Measurements from ENCODE around the gene PAEP. TPM values are rescaled to one million over a fixed set of nuclear protein-coding genes. Genes with fewer than 3 reads are reported as not detected.
"Not testable (repeated sequence)": the region's sequence is repeated elsewhere in the genome, so short reads cannot be mapped to it uniquely, and the experiment has no call there.

PAEP gene
- total RNA-seq, 3 donors from 2014 or later (not counting 1 experiment from before 2014, with no cell fraction given) = not detected

GRCh38 chr9:135513351-135513846 lies 48.2 kb upstream of the PAEP start:
- peaks cover 4 to 5% of the 10 kb centered on the region in 2 donors for H3K9me3 Mint-ChIP-seq
- H3K27ac ChIP-seq (ENCODE audit: low read length) = no peak overlapping the region
- peaks cover 10% of the 10 kb centered on the region for H3K36me3 Mint-ChIP-seq
- peaks cover 0 to 4% of the 10 kb centered on the region in 2 donors for H3K4me1 Mint-ChIP-seq
- peaks cover 2 to 7% of the 10 kb centered on the region in 2 donors for H3K27me3 Mint-ChIP-seq (ENCODE audit: low read depth in 2 of 2)
- no peak overlapping the region for H3K27ac Mint-ChIP-seq
- no peak overlapping the region for H3K4me3 ChIP-seq (ENCODE audit: low read length)
- no peaks in the 10 kb centered on the region for H3K9me3 ChIP-seq (ENCODE audit: control insufficient read depth, insufficient read depth, low read length)
- intact Hi-C loops (cut with micrococcal nuclease) = no loop called here
- no peaks in the 10 kb centered on the region for H3K27me3 ChIP-seq (ENCODE audit: control insufficient read depth, insufficient read depth, low read length)
- H3K4me3 Mint-ChIP-seq = no peak overlapping the region
- TF ChIP-seq CTCF (IDR thresholded peaks at IDR 0.05) = no peak
- no peak for ATAC-seq
- H3K4me1 ChIP-seq (ENCODE audit: control insufficient read depth, insufficient read depth, low read length) = no peaks in the 10 kb centered on the region
- no peaks in the 10 kb centered on the region for H3K36me3 ChIP-seq (ENCODE audit: control insufficient read depth, insufficient read depth, low read length)
- 85% methylated on average over 19 of the region's 19 CpGs for WGBS (ENCODE audit: insufficient coverage)
- no peak for DNase-seq

GRCh38 chr9:135513906-135514305 lies 47.6 kb upstream of the PAEP start:
- 100% methylated on average over 1 of the region's 9 CpGs for WGBS (ENCODE audit: insufficient coverage)
- ATAC-seq, H3K4me3 Mint-ChIP-seq: not testable (repeated sequence)

GRCh38 chr9:135514342-135515082 lies 47.0 kb upstream of the PAEP start:
- H3K4me3 ChIP-seq (ENCODE audit: low read length) = no peak overlapping the region
- no peaks in the 10 kb centered on the region for H3K36me3 ChIP-seq (ENCODE audit: control insufficient read depth, insufficient read depth, low read length)
- H3K27ac Mint-ChIP-seq = no peak overlapping the region
- ATAC-seq (no peak), DNase-seq (no peak)
- H3K4me1 ChIP-seq (ENCODE audit: control insufficient read depth, insufficient read depth, low read length) = no peaks in the 10 kb centered on the region
- no peak for TF ChIP-seq CTCF (IDR thresholded peaks at IDR 0.05)
- H3K27me3 Mint-ChIP-seq (ENCODE audit: low read depth in 2 of 2) = peaks cover 3 to 14% of the 10 kb centered on the region in 2 donors
- no peaks in the 10 kb centered on the region for H3K9me3 Mint-ChIP-seq
- peaks cover 0 to 4% of the 10 kb centered on the region in 2 donors for H3K4me1 Mint-ChIP-seq
- WGBS (ENCODE audit: insufficient coverage) = 80% methylated on average over 15 of the region's 17 CpGs
- peaks cover under 1% of the 10 kb centered on the region for H3K36me3 Mint-ChIP-seq
- H3K9me3 ChIP-seq (ENCODE audit: control insufficient read depth, insufficient read depth, low read length) = no peaks in the 10 kb centered on the region
- no peak overlapping the region for H3K4me3 Mint-ChIP-seq
- no peak overlapping the region for H3K27ac ChIP-seq (ENCODE audit: low read length)
- intact Hi-C loops (cut with micrococcal nuclease) = no loop called here
- H3K27me3 ChIP-seq (ENCODE audit: control insufficient read depth, insufficient read depth, low read length) = no peaks in the 10 kb centered on the region

More at GRCh38 chr9:135513906-135514305, 47.6 kb upstream of the PAEP start:
- H3K9me3 Mint-ChIP-seq; H3K27me3 ChIP-seq (ENCODE audit: control insufficient read depth, insufficient read depth, low read length); H3K27ac ChIP-seq (ENCODE audit: low read length); DNase-seq; H3K9me3 ChIP-seq (ENCODE audit: control insufficient read depth, insufficient read depth, low read length); H3K4me1 ChIP-seq (ENCODE audit: control insufficient read depth, insufficient read depth, low read length); H3K27ac Mint-ChIP-seq; H3K4me3 ChIP-seq (ENCODE audit: low read length); H3K36me3 ChIP-seq (ENCODE audit: control insufficient read depth, insufficient read depth, low read length); intact Hi-C loops (cut with micrococcal nuclease); H3K27me3 Mint-ChIP-seq (ENCODE audit: low read depth in 2 of 2); H3K4me1 Mint-ChIP-seq; H3K36me3 Mint-ChIP-seq: not testable (repeated sequence)

GRCh38 chr9:135515083-135515951 lies 46.2 kb upstream of the PAEP start:
- Histone ChIP-seq H3K4me3 (ENCODE audit: low read length) (no peak overlapping the region), H3K27me3 (ENCODE audit: control insufficient read depth, insufficient read depth, low read length) (no peaks in the 10 kb centered on the region), H3K4me1 (ENCODE audit: control insufficient read depth, insufficient read depth, low read length) (no peaks in the 10 kb centered on the region), H3K36me3 (ENCODE audit: control insufficient read depth, insufficient read depth, low read length) (no peaks in the 10 kb centered on the region), H3K9me3 (ENCODE audit: control insufficient read depth, insufficient read depth, low read length) (no peaks in the 10 kb centered on the region), H3K27ac (ENCODE audit: low read length) (no peak overlapping the region)
- Mint-ChIP-seq H3K27me3 (ENCODE audit: low read depth in 2 of 2) (peaks cover 3 to 14% of the 10 kb centered on the region in 2 donors), H3K4me3 (no peak overlapping the region), H3K36me3 (no peaks in the 10 kb centered on the region), H3K4me1 (peaks cover 0 to 4% of the 10 kb centered on the region in 2 donors), H3K9me3 (no peaks in the 10 kb centered on the region), H3K27ac (no peak overlapping the region)
- WGBS (ENCODE audit: insufficient coverage) = 91% methylated on average over 31 of the region's 31 CpGs
- intact Hi-C loops (cut with micrococcal nuclease) = no loop called here
- no peak for TF ChIP-seq CTCF (IDR thresholded peaks at IDR 0.05)
- ATAC-seq (no peak), DNase-seq (no peak)

Data from natural killer cell (primary cell).